Measurements from ENCODE around the gene TRIM62.

- TF ChIP-seq CTCF (IDR thresholded peaks at IDR 0.05; ENCODE audit: borderline replicate concordance, extremely low read depth, low read length, poor library complexity, severe bottlenecking) (no peak), EZH2 (IDR thresholded peaks at IDR 0.05; ENCODE audit: borderline replicate concordance, low read depth, low read length, severe bottlenecking) (no peak)
Observed at GRCh38 chr1:33128781-33129180, 53.1 kb downstream of the TRIM62 start.

Data from DND-41 (cell line).